ENCODE data around the gene ZCCHC10.
A peak's percentile ranks its signal among the peaks of the same experiment; 100 is the strongest.
"Not testable (repeated sequence)": the region's sequence is repeated elsewhere in the genome, so short reads cannot be mapped to it uniquely, and the experiment has no call there.

Gene ZCCHC10

DNA sequence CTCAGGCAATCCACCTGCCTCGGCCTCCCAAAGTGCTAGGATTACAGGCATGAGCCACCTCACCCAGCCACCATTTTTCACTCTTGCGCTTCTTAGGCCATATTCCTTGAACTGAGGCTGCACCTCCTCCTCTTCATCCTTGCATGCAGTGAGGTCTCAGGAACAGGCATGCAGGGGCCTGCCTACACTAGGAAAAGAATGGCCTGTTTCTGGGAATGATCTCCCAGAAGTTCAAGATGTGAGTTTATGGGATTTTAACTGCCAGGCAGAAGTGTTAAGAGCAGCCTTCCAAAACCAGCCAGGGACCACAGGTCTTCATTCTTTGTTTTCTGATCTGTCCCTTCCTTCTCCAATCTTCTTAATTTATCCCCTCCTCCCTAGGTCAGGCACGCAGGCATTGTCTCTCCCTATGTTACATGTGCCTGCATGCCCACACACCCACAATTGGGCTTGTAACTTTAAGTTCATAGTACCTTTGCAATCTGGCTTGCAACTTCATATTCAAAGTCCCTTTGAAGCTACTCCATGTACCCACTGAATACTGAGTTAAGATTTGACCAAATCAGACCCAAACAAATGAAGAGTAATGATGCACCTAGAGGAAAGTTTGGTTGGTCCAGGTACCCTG, 14.9 kb upstream of the ZCCHC10 start:
- DNase-seq = no peak

DNA sequence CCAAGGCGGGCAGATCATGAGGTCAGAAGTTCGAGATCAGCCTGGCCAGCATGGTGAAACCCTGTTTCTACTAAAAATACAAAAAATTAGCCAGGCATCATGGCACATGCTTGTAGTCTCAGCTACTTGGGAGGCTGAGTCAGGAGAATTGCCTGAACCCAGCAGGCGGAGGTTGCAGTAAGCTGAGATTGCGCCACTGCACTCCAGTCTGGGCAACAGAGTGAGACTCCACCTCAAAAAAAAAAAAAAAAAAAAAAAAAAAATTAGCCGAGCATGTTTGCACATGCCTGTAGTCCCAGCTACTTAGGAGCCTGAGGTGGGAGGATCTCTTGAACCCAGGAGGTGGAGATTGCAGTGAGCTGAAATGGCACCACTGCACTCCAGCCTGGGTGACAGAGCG, 10.3 kb upstream of the ZCCHC10 start:
- DNase-seq = not testable (repeated sequence)

DNA sequence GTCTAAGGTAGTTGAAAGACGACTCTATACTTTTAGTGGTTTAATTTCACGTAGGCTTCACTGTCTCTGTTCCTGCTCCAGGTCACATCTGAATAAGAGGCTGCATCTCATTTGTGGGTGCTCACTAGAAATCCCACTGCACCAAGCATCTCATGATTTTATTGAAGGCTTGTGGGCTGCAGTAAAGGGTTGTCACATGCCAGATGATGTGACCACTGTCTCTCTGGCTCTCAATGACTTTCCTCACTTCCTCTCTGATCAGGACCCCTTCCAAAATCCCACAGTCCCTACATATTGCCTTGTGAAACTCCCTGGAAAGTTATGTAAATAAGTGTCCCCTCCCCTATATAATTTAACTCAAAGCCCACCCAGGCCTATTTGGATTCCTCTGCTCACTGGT, 8.9 kb upstream of the ZCCHC10 start:
- DNase-seq = no peak

DNA sequence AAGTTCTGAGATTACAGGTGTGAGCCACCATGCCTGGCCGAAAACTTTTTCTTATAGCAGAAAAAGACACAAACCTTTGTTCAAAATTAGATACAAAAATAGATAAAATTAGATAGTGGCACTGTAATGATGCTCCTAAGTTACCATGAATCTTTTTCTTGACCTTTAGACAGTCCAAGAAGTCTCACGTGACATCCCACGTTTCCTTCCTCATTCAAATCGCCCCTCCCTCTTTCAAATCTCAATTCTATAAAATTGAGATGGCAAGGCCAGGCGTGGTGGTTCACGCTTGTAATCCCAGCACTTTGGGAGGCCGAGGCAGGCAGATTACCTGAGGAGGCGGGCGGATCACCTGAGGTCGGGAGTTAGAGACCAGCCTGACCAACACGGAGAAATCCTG, 7.7 kb upstream of the ZCCHC10 start:
- no peak for DNase-seq

DNA sequence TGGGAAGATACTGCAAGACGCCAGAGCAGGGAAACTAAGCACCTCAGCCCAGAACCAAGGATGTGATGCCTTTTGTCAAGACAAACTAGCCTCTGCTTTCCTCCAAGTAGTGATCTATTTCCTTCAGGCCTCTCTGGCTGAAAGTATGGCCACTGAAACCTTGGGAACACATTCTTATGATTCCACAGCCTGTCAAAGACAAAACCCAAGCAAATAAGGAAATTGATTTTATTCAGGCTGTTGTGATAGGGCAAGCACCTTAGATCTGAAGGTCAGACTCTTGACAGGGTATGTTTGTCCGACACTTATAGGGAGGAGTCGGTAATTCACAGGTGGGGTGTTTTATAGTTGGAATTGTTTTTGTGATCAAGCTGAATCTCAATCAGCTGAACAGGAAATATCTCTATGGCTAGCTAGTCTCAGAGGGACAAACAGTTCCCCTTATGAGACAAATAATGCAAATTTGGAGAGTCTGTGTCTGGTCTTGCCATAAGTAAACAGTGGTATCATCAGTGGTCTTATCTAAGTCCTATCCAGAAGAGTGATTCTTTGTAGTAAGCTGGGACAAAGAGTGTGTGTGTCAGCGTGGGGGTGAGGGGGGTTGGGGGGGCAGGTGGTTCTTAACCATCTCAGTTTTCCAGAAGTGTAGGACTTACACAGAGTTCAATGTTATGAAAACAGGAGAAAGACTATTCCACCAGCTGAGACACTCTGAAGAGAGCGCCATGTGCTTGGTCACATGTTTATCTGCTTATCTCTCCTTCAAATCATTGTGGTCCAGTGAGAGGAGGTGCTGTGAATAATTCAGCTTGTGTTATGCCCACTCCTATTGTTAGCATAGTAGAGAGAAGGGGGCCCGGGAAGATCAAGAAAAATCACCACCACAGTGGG, 6.7 kb upstream of the ZCCHC10 start:
- DNase-seq = peak; percentile 5

DNA sequence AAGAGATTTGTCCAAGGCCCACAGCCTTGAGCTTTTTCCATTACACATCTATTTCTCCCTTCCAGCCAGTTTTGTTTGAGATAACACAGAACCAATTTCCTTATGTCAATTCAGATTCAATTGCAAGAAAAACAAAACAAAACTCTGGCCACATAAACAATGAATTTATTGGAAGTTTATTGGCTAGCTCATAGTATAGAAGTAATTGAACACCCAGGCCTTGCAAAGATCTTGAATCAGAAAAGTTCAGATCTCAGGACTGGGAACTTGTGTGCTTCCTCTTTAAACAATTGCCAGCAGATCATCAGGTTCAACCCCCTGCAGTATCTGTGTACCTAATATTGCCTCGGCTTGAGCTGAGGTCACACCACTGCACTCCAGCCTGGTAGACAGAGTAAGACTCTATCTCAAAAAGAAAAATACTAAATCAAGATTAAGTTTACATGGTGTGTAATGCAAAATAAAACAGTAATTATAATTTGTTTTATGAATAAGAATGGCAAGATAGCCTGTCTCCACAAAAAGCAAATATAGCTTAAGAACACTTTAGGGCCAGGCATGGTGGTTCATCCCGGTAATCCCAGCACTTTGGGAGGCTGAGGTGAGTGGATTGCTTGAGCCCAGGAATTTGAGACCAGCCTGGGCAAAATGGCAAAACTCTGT, 4.1 kb upstream of the ZCCHC10 start:
- no peak for DNase-seq

DNA sequence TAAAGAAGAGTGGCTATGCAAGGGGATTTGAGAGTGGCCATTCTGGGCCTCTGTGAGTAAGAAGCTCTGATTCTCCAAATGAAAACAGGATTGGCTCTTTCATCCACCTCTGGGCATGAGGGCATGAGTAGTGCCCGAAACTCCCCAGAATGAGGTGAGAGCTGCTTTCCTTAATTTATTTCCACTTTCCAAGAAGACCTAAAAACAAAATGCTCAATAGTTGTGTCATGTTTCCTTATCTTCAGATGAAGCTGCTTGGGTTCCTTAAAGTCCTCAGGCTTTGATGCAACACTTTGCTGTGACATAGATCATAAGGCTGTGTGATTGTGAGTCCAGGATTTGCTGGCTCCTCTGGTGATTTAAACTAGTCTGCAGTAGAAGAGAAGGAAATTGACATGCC, 3.1 kb upstream of the ZCCHC10 start:
- no peak for DNase-seq

DNA sequence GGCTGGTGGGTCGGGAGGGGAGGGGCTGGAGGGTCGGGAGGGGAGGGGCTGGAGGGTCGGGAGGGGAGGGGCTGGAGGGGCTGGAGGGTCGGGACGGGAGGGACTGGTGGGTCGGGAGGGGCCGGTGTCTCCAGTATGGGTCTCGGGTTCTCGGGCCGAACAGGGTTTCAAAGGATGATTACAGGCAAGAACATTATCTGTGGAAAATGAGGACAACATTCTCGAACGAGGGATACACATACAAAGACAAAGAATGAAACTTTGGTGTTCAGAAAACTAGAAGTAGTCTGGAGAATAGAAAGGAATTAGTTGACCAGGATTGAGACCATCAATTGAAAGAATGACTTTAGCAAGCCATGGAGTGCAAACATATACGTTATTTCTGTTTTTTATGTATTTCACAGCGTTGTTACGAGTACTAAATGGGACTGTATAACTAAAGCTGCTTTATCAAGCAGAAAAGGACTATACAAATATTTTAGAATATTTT, 360 bp upstream of the ZCCHC10 start:
- no peak for DNase-seq

DNA sequence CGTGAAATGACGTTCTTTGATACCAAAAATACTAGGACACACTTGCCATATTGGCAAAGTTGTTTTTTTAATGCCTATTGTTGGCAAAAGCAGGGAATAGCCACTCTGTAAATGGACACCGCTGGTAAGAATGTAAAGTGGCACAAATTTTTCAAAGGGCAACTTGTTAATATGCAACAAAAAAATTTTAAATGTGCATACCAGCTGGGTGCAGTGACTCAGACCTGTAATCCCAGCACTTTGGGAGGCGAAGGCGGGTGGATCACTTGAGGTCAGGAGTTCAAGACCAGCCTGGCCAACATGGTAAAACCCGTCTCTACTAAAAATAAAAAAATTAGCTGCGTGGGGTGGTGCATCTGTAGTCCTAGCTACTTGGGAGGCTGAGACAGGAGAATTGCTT, 6.9 kb downstream of the ZCCHC10 start:
- not testable (repeated sequence) for DNase-seq

DNA sequence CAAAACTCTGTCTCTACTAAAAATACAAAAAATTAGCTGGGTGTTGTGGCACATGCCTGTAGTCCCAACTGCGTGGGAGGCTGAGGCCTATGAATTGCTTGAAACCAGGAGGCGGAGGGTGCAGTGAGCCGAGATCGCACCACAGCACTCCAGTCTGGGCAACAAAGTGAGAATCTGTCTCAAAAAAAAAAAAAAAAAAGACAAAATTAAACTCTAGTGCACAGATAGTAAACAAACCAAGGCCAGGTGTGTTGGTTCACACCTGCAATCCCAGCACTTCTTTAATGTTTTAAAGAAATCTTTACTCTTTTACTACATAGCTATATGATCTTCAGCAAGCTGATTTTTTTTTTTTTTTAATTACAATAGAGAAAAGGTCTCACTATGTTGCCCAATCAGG, 8.4 kb downstream of the ZCCHC10 start:
- DNase-seq = no peak

DNA sequence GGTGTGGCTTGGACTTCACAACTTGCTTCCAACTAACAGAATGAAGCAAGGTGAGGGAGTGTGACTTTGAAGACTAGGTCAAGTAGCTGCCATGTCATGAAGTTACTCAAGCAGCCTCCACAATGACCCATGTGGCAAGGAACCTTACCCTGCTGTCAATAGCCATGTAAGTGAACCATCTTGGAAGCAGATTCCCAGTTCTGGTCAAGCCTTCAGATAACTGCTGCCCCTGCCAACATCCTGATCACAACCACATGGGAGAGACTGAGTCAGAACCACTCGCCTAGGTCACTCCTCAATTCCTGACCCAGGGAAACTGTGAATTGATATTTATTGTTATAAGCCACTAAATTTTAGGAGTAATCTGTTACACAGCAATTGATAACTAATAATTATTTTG, 10.9 kb downstream of the ZCCHC10 start:
- DNase-seq = no peak

DNA sequence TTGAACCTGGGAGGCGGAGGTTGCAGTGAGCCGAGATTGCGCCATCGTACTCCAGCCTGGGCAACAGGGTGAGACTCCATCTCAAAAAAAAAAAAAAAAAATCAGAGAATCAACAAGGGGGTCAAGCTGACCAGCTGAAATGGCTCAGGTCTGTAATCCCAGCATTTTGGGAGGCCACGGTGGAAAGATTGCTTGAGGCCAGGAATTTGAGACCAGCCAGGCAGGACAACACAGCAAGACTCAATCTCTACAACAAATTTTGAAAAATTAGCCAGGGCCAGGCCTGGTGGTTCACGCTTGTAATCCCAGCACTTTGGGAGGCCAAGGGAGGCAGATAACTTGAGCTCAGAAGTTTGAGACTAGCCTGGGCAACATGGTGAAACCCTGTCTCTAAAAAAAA, 17.9 kb downstream of the ZCCHC10 start:
- not testable (repeated sequence) for DNase-seq

DNA sequence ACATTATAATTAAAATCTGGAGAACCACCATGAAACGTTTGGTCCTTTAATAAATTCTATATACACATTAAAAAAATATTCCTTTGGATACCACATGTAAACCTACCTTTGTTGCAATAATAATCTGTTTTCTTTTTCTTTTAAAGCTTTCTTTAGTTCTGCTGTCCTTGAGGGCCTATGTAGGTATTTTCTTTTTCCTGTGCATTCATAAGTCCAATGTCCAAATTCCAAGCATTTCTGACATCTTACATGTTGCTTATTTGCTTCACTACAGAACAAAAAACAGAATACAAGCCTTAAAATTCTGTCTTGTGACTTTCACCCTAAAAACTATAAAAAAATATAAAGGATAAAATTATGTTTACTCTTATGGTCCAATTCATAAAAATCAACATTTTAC, 19.7 kb downstream of the ZCCHC10 start:
- no peak for DNase-seq

DNA sequence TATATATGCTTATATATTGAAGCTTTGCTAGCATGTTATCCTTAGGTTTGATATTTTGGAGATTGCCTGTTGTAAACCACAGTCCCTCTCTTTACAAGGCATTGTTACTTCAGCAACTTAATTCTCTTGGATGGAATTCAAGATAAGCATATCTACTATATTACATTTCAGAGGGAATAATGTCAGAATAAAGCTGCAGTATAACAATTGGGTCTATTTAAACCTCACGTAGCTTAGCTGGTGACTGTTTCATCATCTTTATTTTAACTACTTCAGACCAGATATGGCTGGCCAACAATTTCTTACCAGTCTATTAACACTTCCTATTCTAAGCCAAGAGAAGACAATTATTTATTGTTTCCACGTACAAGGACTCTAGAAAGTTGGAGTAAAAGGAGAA, 27.1 kb downstream of the ZCCHC10 start:
- DNase-seq = no peak

DNA sequence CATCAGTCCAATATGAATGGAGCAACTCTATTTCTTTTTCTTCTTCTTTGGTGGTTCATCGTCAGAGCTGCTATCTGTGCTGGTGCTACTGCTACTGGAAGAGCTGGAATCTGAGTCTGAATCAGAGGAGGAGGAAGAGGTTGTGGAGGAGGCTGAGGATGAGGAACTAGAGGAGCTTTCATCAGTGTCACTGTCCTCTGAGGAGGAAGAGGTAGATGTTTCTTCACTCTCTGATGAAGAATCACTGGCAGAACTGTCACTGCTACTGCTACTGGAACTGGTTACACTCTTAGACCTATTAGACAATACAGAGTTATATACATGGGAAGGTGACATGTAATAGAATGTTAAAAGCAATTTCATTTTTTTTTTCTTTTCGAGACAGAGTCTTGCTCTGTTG, 27.8 kb downstream of the ZCCHC10 start:
- no peak for DNase-seq

DNA sequence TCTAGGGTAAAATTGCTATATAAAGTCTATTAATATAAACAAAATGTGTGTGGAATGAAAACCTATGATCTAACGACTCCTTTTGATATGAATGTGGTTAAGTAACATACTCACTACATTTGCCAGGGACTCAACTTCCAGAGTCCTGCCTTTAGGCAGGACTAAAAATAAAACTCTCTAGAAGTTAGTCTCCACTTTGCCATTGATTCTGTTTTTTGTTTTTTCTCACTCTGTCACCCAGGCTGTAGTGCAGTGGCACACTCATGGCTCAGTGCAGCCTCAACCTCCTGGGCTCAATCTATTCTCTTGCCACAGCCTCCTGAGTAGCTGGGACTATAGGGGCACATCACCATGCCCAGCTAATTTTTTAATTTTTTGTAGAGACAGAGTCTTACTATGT, 30.0 kb downstream of the ZCCHC10 start:
- DNase-seq = no peak

DNA sequence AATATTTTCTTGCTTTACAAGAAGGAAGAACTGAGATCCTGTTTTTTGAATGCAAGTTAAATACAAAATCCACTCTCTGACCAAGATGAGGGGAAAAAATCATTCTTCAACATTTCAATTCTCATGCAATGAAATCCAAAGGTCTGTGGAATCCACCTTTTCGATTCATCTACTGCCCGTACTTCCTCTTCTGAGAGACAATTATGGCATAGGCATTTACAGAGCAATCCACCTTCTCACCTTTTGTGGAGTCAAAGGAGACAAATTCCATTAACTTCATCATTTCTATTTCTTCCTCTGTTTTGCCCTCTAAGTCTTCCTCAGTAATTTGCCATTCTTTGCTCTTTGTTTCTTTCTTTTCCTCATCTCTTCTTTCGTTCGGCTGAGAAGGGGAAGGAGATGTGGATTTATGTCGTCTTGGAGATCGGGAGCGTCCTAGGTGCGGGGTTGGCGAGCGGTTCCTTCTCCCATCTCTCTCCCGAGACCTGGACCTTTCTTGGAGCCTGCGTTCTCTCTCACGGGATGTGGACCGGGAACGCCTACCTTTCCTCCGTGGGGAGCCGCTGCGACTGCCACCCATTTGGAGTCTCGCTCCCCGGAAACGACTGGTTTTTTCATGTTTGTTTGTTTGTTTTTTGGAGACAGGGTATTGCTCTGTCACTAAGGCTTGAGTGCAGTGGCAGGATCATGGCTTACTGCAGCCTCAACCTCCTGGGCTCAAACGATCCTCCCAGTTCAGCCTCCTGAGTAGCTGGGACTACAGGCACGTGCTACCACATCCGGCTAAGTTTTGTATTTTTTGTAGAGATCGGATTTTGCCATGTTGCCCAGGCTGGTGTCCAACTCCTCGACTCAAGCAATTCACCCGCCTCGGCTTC, 38.6 kb downstream of the ZCCHC10 start:
- DNase-seq = no peak

DNA sequence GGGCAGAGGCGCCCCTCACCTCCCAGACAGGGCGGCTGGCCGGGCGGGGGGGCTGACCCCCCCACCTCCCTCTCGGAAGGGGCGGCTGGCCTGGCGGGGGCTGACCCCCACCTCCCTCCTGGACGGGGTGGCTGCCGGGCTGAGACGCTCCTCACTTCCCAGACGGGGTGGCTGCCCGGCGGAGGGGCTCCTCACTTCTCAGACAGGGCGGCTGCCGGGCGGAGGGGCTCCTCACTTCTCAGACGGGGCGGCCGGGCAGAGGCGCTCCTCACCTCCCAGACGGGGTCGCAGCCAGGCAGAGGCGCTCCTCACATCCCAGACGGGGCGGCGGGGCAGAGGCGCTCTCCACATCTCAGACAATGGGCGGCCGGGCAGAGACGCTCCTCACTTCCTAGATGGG, 43.4 kb downstream of the ZCCHC10 start:
- DNase-seq = not testable (repeated sequence)

DNA sequence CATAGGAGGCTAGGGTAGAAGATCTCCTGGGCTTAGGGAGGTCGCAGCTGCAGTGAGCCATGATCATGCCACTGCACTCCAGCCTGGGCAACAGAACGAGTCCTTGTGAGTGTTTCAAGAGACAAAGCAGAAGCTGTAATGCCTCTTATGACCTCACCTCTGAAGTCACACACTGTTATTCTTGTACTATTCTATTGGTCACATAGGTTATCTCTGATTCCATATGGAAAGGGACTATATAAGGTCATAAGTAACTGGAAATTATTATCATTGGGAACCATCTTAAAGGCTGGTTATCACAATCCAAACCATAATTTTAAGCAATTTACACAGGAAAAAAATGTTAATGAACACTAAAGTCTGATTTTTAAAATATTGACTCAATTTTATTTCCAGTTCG, 45.1 kb downstream of the ZCCHC10 start:
- DNase-seq = no peak

DNA sequence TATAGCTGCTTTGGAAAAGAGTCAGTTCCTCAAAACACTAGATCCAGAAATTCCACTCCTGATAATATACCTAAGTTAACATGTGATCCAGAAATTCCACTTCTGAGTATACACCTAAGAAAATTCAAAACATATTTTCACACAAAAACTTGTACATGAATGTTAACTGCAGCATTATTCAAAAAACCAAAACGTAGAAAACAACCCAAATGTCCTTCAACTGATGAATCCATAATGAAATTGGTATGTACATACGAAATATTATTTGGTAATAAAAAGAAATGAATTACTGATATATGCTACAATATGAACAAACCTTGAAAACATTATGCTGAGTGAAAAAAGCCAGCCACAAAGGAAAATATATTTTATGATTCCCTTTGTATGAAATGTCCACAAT, 46.4 kb downstream of the ZCCHC10 start:
- DNase-seq = no peak

DNA sequence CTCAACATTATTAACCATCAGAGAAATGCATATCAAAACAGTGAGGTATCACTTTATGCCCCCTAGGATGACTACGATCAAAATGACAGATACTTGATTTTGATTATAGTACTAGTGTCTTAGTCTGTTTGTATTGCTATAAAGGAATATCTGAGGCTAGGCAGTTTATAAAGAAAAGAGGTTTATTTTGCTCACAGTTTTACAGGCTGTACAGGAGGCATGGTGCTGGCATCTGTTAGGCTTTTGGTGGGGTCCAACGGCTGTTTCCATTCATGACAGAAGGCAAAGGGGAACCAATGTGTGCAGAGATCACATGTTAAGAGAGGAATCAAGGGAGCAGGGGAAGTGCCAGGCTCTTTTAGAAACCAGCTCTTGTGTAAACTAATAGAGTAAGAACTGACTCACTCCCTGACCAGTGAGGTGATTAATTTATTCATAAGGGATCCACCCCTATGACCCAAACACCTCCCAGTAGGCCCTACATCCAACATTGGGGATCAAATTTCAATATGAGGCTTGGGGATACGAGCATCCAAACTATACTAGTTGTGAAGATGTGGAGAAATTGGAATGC, 46.9 kb downstream of the ZCCHC10 start:
- DNase-seq = no peak

DNA sequence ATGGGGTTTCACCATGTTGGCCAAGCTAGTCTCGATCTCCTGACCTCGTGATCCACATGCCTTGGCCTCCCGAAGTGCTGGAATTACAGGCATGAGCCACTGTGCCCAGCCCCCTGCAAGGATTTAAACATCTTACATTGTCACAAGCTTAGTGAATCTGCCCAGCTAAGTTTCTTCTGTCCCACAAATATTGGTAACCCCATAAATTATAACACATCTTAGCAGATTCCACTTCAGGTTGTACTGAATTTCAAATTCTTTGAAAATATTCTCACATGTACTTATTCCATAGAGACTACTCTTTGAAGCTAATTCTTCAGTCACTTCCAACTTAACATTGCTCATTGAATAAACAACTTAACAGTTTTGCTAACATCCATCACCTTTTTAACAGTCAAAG, 49.5 kb downstream of the ZCCHC10 start:
- DNase-seq = no peak

DNA sequence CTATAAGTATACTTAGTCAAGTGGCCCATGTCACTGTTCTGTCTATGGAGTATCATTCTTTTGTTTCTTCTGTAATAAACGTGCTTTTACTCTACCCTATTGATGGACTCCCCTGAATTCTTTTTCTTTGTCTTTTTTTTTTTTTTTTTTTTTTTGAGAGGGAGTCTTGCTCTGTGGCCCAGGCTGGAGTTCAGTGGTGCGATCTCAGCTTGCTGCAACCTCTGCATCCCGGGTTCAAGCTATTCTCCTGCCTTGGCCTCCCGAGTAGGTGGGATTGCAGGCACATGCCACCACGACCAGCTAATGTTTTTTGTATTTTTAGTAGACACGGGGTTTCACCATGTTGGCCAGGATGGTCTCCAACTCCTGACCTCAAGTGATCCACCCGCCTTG, 53.9 kb downstream of the ZCCHC10 start:
- not testable (repeated sequence) for DNase-seq
